Measurements from ENCODE around the gene STT3A.

- TF ChIP-seq CTCF (conservative IDR thresholded peaks at IDR 0.05 in 1 of 2, IDR thresholded peaks at IDR 0.05 in 1 of 2; ENCODE audit: low read depth in 1 of 2, low read length in 2 of 2), result no peak
- TF ChIP-seq EZH2 (IDR thresholded peaks at IDR 0.05; ENCODE audit: low read length, missing control alignments), result no peak
Measured at GRCh38 chr11:125638315-125638714, 45.7 kb downstream of the STT3A start.
